HG02678 (cell line): ENCODE results near the gene IL21R.
"Not testable (repeated sequence)": the region's sequence is repeated elsewhere in the genome, so short reads cannot be mapped to it uniquely, and the experiment has no call there.

ENCODE experiments used
- ATAC-seq: cut with Tn5 transposase; IDR thresholded peaks from one replicate; pipeline ENCODE4 v1.9.1; 2021; ENCODE audit warnings: mild to moderate bottlenecking, moderate library complexity; ENCODE audit not compliant: unreplicated experiment

Gene IL21R

DNA sequence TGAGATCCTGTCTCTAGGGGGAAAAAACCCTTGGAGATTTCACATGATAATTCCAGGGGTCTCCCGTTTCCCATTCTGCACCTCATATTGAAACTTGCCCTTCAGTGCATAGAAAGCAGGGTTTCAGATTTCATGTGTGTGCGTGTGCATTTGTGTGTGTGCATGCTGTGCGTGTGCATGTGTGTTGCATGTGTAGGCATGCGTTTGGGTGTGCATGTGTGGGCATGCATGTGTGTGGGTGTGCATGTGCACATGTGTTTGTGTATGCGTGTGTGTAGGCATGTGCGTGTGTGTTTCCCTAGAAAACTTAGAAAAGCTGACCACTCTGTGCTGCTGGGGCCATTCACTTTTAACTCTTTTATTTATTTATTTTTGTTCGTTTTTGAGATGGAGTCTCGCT is 40.0 kb downstream of the IL21R start:
- ATAC-seq = no peak

DNA sequence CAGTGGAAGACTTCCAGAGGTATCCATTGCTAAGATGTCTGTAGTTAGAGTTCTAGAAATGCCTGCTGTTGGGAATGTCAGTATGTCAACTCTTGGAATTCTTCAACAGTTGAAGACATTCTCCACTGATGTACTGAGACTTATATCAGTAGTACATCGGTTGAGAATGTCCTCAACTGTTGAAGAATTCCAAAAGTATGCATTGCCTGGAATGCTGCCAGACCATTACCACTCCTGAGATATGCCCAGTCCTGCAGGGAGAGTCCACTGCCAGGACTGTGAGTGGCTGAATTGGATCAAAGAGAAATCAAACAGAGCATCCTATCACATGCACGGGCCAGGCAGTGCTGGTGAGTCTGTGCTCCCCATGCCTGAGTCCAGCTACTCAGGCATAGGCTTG is 42.0 kb downstream of the IL21R start:
- no peak for ATAC-seq

DNA sequence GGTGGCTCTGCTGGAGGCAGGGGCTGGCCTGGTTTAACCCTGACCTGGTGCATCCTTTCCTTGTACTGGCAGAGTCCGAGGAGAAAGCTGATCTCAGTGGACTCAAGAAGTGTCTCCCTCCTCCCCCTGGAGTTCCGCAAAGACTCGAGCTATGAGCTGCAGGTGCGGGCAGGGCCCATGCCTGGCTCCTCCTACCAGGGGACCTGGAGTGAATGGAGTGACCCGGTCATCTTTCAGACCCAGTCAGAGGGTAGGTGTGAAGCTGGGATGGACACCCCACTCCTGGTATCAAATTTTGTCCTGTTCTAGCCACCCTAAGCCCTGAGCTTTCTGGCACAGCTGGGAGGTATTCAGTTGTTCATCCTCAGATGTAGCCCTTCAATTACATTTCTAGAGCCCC is 42.5 kb downstream of the IL21R start:
- ATAC-seq = no peak

DNA sequence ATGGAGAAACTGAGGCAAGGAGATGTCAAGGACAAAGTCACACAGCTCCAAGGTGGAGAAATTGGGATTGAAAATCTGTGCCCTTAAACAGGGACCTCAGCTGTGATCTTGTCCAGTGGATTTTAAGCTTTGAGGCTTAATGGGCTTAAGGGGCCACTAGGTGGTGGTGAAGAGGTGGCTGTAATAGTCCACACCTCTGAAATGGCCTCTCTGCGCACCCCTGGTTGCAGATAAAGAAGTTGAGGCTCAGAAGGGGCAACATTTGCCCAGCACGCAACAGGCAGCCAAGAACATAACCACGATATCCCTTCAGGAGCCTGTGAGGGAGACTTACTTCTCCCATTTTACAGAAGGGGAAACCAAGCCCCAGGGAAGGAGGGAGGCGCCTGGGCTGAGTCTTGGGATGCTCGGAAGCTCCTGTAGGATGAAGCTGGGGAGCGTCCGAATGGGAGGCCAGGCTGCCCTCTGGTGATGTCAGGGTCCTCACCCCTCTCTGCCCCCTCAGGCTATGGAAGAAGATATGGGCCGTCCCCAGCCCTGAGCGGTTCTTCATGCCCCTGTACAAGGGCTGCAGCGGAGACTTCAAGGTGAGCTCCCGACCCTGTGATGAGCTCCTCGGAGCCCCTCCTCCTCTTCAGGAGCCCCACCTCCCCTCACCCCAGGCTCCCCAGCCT is 43.7 kb downstream of the IL21R start:
- ATAC-seq = no peak

DNA sequence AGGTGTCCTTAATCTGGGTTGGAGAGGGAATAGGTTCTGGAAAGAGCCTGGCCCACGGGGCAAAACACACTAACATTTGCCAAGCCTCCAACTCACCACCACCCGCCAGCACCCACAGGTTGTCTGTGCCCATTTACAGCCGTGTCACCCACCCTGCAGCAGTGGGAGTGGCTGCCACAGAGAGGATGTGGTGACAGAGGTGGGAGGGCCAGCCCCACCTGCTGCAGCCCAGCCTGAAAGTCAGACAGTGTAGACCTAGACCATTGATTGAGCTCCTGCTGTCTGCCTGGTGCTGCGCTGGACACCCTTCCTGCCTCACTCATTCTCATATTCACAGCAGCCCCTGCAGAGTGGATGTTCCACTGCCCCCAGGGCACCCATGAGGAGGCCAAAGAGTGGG is 44.7 kb downstream of the IL21R start:
- ATAC-seq = no peak

DNA sequence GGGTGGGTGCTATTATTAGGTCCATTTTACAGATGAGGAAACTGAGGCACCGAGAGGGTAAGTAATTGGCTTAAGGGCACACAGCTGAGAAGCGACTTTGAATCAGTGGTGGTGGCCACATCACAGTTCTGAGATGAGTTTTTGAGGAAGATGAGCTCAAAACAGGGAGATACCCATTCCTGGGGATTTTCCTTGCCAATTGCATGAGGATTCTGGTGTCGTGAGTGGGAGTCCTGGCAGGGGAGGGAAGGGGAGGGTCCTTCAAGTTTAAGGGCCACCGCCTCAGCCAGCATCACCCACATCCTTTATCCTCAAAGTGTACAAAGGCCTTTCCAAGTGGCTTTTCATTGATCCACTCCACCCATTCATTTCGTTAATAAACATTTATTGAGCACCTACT is 45.3 kb downstream of the IL21R start:
- ATAC-seq = no peak

DNA sequence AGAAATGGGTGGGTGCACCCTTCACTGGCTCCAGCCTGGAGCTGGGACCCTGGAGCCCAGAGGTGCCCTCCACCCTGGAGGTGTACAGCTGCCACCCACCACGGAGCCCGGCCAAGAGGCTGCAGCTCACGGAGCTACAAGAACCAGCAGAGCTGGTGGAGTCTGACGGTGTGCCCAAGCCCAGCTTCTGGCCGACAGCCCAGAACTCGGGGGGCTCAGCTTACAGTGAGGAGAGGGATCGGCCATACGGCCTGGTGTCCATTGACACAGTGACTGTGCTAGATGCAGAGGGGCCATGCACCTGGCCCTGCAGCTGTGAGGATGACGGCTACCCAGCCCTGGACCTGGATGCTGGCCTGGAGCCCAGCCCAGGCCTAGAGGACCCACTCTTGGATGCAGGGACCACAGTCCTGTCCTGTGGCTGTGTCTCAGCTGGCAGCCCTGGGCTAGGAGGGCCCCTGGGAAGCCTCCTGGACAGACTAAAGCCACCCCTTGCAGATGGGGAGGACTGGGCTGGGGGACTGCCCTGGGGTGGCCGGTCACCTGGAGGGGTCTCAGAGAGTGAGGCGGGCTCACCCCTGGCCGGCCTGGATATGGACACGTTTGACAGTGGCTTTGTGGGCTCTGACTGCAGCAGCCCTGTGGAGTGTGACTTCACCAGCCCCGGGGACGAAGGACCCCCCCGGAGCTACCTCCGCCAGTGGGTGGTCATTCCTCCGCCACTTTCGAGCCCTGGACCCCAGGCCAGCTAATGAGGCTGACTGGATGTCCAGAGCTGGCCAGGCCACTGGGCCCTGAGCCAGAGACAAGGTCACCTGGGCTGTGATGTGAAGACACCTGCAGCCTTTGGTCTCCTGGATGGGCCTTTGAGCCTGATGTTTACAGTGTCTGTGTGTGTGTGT is 46.8 kb downstream of the IL21R start:
- ATAC-seq = no peak

DNA sequence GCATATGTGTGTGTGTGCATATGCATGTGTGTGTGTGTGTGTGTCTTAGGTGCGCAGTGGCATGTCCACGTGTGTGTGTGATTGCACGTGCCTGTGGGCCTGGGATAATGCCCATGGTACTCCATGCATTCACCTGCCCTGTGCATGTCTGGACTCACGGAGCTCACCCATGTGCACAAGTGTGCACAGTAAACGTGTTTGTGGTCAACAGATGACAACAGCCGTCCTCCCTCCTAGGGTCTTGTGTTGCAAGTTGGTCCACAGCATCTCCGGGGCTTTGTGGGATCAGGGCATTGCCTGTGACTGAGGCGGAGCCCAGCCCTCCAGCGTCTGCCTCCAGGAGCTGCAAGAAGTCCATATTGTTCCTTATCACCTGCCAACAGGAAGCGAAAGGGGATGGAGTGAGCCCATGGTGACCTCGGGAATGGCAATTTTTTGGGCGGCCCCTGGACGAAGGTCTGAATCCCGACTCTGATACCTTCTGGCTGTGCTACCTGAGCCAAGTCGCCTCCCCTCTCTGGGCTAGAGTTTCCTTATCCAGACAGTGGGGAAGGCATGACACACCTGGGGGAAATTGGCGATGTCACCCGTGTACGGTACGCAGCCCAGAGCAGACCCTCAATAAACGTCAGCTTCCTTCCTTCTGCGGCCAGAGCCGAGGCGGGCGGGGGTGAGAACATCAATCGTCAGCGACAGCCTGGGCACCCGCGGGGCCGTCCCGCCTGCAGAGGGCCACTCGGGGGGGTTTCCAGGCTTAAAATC is 47.6 kb downstream of the IL21R start:
- peak; percentile 54 for ATAC-seq

DNA sequence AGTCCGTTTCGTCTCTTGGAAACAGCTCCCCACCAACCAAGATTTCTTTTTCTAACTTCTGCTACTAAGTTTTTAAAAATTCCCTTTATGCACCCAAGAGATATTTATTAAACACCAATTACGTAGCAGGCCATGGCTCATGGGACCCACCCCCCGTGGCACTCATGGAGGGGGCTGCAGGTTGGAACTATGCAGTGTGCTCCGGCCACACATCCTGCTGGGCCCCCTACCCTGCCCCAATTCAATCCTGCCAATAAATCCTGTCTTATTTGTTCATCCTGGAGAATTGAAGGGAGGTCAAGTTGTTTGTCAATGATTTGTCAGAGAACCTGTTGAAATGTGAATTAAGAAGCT is 48.2 kb downstream of the IL21R start:
- peak; percentile 15 for ATAC-seq

DNA sequence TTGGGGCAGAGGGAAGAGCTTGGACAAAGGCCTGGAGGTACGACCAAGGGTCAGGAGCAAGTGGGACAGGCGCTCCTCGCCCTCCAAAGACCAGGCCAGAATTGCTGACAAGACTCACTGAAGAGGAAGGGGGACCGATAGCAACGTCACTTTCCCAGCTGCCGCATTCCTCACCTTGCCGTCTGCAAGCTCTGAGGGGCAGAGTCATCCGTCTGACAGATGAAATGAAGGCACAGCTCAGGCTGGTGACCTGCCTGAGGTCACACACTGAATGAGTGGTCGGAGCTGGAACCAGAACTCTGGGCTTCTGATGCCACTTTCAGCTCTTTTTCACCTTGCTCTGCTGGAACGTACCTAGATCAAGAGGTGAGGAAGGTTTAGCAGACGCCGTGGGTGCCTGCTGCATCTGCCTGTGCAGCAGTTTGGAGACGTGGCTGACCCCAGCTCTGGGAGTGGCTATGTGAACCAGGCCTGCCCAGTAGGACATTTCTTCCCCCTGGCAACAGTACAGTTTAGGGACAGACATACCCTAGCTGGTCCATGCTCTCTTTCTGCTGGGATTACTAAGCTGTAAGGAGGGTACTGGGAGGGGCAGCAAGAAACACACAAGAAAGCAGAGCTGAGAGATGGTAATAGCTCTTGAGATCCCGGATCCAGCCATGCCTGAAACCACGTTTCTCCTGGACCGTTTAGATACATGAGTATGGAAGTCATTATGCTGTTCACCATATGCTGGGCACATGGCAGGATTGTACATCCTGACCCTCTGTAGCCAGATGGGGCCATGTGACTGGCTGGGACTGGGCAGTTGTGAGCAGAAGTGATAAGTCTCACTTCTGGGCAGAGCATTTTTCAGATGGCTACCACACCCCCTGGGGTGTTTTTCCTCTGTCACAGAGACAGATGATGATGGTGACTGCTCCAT is 50.9 kb downstream of the IL21R start:
- no peak for ATAC-seq

DNA sequence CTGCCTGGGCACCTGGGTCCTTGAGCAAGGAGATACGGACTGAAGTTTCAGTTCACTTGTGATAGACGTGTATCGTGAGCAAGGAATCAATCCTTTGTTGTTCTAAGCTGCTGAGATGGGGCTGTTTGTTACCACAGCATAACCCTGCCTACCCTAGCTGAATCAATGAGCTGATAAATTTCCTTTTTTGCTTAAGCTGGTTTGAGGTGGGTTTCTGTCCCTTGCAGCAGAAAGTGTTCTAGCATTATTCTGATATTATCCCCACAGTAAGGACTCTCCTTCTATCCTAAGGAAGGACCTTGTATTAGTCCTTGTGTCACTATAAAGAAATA is 51.5 kb downstream of the IL21R start:
- no peak for ATAC-seq

DNA sequence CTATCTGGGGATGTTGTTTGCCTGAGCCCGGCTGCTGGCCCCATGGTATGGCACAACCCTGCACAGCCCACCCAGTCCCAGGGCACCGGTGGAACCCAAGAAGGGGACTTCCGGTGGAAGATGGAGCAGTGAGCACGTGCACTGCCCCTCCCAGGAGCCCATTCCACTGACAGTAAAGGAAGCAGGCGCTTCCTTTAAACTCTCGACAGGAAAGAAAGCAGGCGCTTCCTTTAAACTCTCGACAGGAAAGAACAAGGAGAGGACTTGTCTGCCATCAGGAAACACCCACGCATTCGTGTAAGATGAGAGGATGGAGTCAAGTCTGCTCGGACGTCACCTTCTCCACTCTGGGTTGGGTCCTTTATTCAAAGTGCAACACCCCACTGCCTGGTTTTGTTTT is 53.7 kb downstream of the IL21R start:
- no peak for ATAC-seq

DNA sequence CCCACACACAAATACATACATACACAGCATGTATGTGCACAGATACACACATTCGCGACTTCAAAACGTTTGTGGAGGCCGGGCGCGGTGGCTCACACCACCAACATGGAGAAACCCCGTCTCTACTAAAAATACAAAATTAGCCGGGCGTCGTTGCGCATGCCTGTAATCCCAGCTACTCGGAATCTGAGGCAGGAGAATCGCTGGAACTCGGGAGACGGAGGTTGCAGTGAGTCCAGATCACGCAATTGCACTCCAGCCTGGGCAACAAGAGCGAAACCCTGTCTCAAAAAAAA is 55.6 kb downstream of the IL21R start:
- not testable (repeated sequence) for ATAC-seq

DNA sequence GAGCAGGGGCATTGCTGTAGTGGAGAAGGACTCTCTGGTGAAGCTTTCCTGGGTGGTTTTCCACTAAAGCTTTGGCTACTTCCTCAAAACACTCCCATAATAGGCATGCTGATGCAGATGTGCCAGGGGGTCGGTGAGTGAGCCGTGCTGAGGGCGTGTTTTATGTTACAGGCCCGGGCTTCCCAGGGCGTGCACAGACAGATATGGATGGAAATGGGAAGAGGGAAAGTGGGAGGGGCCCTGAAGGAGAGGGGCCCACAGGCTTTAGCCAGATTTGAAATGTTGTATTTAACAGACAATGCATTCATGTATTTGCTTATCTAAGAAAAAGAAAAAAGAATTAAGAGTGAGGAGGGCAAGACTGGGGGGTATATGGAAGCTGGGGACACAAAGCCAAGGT is 56.3 kb downstream of the IL21R start:
- ATAC-seq = no peak

DNA sequence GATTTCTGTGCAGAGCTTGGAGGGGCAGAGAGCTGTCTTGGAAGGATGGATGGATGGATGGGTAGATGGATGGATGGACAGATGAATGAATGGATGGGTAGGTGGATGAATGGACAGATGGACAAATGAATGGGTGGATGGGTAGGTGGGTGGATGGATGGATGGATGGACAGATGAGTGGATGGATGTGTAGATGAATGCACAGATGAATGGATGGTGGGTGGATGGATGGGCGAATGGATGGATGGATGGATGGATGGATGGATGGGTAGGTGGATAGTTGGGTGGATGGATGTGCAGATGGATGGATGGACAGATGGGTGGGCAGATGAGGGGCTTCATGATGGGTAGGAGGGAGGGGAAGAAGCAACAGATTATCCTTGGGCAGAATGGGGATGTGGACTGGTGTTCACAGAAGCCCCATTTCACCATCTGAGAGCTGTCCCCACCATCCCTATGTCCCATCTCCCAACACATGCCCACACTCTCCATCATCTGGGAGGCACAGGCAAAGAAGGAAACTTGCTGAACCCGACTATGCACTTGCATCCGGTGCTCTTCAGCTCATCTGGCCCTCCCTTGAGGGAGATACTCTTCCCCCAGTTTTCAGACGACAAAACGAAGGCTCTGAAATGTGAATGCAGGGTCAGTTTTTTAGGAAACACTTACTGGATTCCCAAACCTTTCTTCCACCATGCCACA is 57.2 kb downstream of the IL21R start:
- no peak for ATAC-seq

DNA sequence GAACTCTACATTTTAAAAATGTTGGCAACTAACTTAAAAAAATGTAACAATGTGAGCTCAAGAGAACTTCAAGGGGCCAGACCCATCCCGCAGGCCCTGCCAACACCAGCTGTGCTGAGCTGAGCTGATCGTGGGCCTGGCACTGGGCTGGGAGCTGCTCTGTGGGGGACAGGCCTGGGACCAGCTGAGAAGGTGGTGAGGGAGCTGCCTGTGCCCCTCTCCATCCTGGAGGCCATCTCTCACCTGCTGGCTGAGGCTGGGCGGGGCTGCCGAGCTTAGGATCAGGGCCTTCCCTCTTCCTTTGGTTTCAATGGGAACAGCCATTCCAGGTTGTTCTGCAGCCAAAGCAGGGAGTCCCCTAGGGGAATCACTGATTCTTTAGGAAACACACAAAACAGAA is 58.2 kb downstream of the IL21R start:
- no peak for ATAC-seq

DNA sequence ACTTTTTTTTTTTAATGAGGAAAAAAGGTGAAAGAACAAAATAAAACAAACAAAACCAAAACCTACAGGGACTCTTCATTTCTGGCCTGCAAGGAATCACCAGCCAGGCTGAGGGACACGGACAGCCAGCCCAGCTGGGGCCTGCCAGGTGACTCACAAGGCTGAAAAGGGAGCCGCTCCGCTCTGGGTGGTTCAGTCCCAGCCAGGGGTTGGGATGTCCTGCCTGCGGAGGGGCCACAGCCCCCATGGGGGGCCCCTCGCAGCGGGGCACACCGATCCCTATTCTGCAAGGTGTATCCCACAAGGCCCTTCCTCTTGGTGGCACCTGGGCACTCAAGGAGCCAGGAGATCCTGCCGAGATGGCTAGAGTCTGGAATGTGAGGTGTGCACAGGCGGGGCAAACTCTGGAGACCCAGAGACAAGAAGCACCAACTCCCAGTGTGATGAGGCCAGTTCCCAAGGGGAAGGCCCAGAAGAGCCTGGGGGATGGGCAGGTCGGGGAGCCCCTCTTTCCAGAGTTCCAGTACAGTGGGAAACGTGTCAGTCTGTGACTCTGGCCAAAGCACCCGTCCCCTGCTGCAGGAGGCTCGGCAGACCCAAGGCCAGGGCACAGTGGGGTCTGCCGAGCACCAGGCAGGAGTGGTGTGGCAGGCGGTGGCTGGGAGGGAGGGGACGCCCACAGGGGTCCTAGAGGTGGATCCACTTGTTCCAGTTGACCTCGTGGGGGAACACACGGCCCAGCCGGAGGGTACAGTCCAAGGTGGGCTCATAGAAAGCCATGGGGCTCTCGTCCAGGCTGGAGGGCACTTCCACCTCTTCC is 58.9 kb downstream of the IL21R start:
- ATAC-seq = no peak

DNA sequence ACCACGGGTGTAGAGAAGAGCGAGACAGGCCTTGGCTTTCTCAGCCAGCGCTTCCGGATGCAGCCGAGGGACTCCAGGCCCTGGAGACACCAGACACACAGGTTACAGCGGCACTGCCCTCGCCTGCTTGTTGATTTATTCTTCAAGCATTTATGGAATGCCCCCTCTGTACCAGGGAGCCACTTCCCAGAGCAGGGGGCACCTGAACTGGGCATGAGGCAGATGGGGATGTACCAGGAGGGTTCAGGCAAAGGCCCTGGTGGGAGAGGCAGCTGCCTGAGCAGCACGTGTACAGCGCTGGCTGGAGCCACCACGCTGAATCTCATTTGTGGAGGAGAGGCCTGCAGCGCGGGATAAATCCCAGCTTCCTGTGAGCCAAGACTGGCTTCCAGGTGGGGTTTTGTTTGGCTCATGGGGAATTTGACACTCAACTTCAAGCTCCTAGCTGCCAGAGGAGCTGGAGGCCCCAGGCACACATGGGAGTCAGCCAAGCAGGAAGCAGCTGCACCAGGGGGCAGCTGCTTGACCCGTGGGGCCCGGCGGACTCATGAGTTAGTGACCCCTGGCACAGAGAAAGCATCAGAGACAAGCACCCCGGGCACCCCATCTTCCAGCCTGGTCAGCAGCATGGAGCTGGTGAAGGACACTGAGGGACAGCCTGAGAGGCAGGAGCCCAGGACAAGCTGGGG is 59.7 kb downstream of the IL21R start:
- ATAC-seq = no peak

DNA sequence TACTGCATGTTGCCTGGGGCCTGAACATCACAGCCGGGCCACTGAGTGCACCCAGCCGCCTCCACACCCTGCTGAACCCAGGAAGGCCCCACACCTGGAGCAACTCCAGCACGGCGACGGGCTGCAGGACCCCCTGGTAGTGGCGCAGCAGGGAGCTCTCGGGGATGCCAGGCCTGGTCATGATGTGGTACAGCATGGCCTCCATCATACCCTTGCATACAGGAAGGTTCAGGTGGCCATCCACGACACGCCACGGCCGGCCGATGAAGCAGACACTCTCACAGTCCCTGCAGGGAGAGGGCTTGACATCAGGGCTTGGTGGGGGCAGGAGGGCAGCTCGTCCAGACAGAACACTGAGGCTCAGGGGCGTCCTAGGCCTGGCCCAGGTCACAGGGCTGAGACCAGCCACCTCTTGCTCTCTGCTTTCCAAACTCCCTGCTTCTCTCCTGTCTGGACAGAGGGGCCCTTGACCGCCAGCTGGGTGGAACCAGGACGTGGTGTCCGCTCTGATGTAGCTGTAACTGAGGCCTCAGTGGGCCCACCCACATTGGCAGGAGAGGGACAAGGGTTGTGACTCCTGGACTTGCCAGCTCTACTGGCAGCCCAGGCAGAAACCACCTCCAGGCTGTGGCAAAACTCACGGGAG is 60.3 kb downstream of the IL21R start:
- ATAC-seq = no peak
